GM21576 (cell line): ENCODE data around the gene CLDN5.
A peak's percentile ranks its signal among the peaks of the same experiment; 100 is the strongest.

Experiments
- ATAC-seq: cut with Tn5 transposase; IDR thresholded peaks from one replicate; pipeline ENCODE4 v1.9.1; 2021; ENCODE audit warnings: mild to moderate bottlenecking, moderate library complexity; ENCODE audit not compliant: unreplicated experiment

The CLDN5 gene

GRCh38 chr22:19488285-19488684 is 35.9 kb downstream of the CLDN5 start:
- no peak for ATAC-seq

DNA sequence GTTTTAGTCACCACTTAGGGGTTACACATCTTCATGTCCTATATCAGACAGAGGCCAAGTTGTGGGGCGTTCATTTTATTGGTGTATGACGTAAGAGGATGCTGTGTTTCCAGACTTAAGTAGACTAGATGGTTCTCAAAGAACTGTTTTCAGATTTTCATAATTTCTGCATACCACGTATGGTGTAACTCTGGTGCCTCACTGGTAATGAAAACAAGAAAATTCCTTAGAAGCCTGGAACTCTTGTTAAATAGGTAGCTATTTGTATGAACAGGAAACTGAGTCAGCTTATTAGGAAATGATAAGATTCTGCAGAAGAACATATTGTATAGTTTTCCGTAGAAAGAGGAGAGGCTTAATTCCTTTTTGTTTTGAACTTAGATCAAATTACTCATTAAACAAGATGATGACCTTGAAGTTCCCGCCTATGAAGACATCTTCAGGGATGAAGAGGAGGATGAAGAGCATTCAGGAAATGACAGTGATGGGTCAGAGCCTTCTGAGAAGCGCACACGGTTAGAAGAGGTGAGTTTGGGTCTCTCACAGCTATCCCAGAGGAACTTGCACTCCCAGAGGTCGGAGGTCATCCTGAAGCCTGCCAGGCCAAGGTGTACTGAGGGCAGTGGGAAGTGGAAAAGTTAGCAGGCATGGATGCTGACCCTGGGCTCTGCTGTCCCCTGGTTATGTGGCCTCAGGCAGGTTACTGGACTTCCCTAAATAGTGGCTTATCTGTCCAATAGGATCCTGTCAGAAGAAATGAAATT is 40.5 kb downstream of the CLDN5 start:
- no peak for ATAC-seq

DNA sequence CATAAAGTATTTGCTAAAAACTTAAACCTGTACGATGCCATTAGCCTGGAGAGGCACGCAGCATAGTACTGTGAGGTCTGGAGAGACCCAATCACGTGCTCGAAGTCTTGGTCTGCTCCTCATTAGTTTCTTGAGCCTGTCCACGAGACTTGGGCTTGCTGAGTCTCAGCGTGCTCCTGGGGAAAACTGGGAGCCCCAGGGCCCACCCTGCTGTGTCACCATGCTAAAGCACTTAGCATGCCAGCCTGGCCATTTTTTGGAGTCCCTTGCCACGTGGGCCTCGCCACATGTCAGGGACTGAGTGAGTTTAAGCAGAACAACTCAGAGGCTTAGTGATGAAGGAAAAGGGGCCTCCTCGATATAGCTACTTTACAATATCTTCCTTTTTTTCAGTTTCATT is 41.9 kb downstream of the CLDN5 start:
- no peak for ATAC-seq

GRCh38 chr22:19480789-19481188 is 43.4 kb downstream of the CLDN5 start:
- ATAC-seq, result no peak

DNA sequence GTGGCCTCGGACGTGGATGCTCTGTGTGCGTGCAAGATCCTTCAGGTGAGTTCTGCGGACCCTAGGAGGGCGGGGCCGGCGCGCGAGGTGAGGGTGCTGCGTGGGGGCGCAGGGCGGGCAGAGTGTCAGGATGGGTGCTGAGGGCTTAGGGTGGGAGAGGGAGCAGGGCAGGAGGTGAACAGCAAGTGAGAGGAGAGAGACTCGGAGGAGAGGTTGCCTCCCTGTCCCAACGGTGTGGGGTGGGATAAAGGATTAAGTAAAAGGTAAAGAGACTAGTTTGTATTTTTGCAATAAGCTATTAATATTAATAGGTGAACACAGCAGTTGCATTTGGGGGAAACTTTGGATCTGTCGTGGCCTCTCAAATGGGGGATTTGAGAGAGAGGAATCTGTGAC is 44.0 kb downstream of the CLDN5 start:
- ATAC-seq, result no peak

- peak; percentile 80 for ATAC-seq
Observed at GRCh38 chr22:19479355-19480172, 44.6 kb downstream of the CLDN5 start, which contains the start of gene CDC45. Gene CDC45 (plus strand): TSS chr22:19479920. CDS start chr22:19479969, 49 bp downstream.

GRCh38 chr22:19478901-19479354 is 45.3 kb downstream of the CLDN5 start, which contains the start of gene UFD1:
Gene UFD1 (minus strand): TSS chr22:19479193. CDS start chr22:19479085, 108 bp downstream.
- ATAC-seq, result peak; percentile 39

GRCh38 chr22:19478045-19478900 is 45.9 kb downstream of the CLDN5 start:
- no peak for ATAC-seq

- no peak for ATAC-seq
Observed at GRCh38 chr22:19477321-19478044, 46.7 kb downstream of the CLDN5 start.

DNA sequence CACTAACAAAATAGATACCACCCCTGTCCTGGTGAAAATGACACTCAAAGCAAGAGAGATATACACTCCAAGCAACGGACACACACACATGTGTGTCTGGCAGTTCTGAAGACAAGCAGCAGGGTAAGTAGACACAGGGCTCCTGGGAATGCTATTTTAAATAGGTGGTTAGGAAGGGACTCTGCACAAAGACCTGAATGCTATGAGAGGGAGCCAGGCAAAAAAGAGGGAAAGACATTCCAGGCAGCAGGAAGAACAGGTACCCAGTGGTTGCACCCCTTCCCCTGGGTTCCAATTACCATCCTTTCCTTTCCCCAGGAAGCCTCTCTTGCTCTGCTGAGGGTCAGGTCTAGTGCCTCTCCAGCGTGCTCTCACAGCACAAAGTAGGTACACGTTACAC is 48.2 kb downstream of the CLDN5 start:
- no peak for ATAC-seq

GRCh38 chr22:19473578-19473977 is 50.6 kb downstream of the CLDN5 start:
- ATAC-seq, result no peak
